Measurements from ENCODE around the gene EDEM3. TPM values are rescaled to one million over a fixed set of nuclear protein-coding genes. Genes with fewer than 3 reads are reported as not detected.

Gene EDEM3
- total and polyA plus RNA-seq, 2 of the 8 experiments (the other 6 are each of a cell fraction or from before 2014, with no cell fraction given), result 1.6 to 14.0 TPM

DNA sequence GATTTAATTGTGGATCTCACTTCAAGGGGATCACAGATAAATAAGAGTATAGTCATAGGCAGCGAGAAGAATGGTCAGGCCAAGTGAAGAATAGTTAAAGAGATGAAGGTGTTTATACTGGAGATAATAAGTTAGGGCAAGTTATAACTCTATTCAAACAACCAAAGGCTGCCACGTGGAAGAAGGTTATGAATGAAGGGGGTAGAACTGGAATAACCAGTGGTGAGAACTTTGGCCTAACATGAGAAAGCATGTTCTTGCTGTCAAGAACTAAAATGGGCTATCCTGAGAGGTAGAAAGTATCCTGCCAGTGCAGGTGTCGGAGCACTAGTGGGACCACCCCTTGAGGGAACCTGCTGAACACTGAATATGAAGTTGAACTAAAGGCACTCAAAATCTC, 49.6 kb upstream of the EDEM3 start:
- H3K27me3 ChIP-seq (replicated peaks in 1 of 4; ENCODE audit: control insufficient read depth in 3 of 4, extremely low read depth in 1 of 4, insufficient read depth in 3 of 4, low read length in 3 of 4), result no peaks in the 10 kb centered on the region
- H2BK120ac ChIP-seq (replicated peaks; ENCODE audit: low read depth, low read length), result no peak overlapping the region
- H2BK5ac ChIP-seq (ENCODE audit: low read depth, low read length), result no peak overlapping the region
- H3K79me2 ChIP-seq (ENCODE audit: control insufficient read depth in 1 of 2, insufficient read depth in 2 of 2, low read length in 2 of 2), result no peaks in the 10 kb centered on the region
- H3K36me3 ChIP-seq (ENCODE audit: control insufficient read depth in 2 of 4, insufficient read depth in 4 of 4, low read length in 3 of 4), result no peaks in the 10 kb centered on the region; a peak in 1 of 8 replicates
- WGBS, 2 experiments (ENCODE audit: extremely low coverage in 1 of 2, insufficient coverage in 1 of 2, insufficient read length in 1 of 2, insufficient replicate concordance in 2 of 2, low coverage in 1 of 2, low lambda C conversion rate in 2 of 2, missing lambda C conversion rate in 1 of 2), result 89% methylated on average over 3 of the region's 3 CpGs; no CpG with 5 or more reads in 1 of the 2 experiments
- no peaks in the 10 kb centered on the region for H3K9me3 ChIP-seq (ENCODE audit: insufficient read depth in 2 of 2, low read depth in 1 of 2, low read length in 1 of 2)
- ChIA-PET CTCF (ENCODE audit: partially characterized antibody) (interaction anchor here (1.5 to 5.4 kb wide), 8 partner anchors 8 to 369 kb away, joined by 5 to 99 read pairs (median 18); no protein-coding TSS in a partner anchor), POLR2A (ENCODE audit: partially characterized antibody) (no interaction called here)
- DNase-seq (ENCODE audit: low read depth in 1 of 2, low spot score in 2 of 2) (no peak), FAIRE-seq (no peak)
- H3K23me2 ChIP-seq (ENCODE audit: low read depth, low read length), result no peaks in the 10 kb centered on the region
- no peak overlapping the region for H3K23ac ChIP-seq (ENCODE audit: insufficient read length)
- no peak overlapping the region for H3K4me2 ChIP-seq (ENCODE audit: insufficient read depth in 1 of 2, low read depth in 2 of 2, low read length in 2 of 2)
- H3K27ac ChIP-seq (ENCODE audit: low read depth, low read length), result no peak overlapping the region
- no peaks in the 10 kb centered on the region for H3K4me1 ChIP-seq (replicated peaks in 1 of 4; ENCODE audit: control insufficient read depth in 3 of 4, insufficient read depth in 4 of 4, low read length in 3 of 4)
- no peak overlapping the region for H3K9ac ChIP-seq (replicated peaks in 1 of 4; ENCODE audit: extremely low read depth in 1 of 4, low read depth in 3 of 4, low read length in 3 of 4)
- H2BK15ac ChIP-seq (ENCODE audit: low read length), result no peak overlapping the region
- no peaks in the 10 kb centered on the region for H4K20me1 ChIP-seq (replicated peaks in 1 of 2; ENCODE audit: control insufficient read depth in 1 of 2, insufficient read depth in 2 of 2, low read length in 2 of 2)
- no peak overlapping the region for H3K14ac ChIP-seq (ENCODE audit: insufficient read length)
- H3K4me3 ChIP-seq (ENCODE audit: extremely low read depth in 1 of 4, insufficient read depth in 2 of 4, low read depth in 3 of 4, low read length in 4 of 4), result no peak overlapping the region
- H2AK5ac ChIP-seq (ENCODE audit: low read depth, low read length), result no peak overlapping the region
- H2AFZ ChIP-seq (ENCODE audit: low read length), result no peak overlapping the region
- no peak overlapping the region for H4K8ac ChIP-seq (ENCODE audit: extremely low read depth, insufficient read depth, low read length)
- H3K4ac ChIP-seq (replicated peaks; ENCODE audit: insufficient read length, low read depth, low read length), result no peak overlapping the region
- no peak overlapping the region for H2BK20ac ChIP-seq (ENCODE audit: low read length)
- H2BK12ac ChIP-seq (ENCODE audit: low read depth, low read length), result no peak overlapping the region
- no peak overlapping the region for H3K56ac ChIP-seq (replicated peaks; ENCODE audit: insufficient read length, low read depth, low read length)
- no peaks in the 10 kb centered on the region for H3K79me1 ChIP-seq (ENCODE audit: low read depth, low read length)
- H4K5ac ChIP-seq (ENCODE audit: insufficient read length, low read depth, low read length), result no peak overlapping the region
- H4K91ac ChIP-seq (replicated peaks; ENCODE audit: insufficient read length, low read length), result no peak overlapping the region
- no peak overlapping the region for H3K18ac ChIP-seq (ENCODE audit: extremely low read depth, low read length)
- no peak for TF ChIP-seq RNF2 (IDR thresholded peaks at IDR 0.05; ENCODE audit: borderline replicate concordance, low read depth, low read length, missing control alignments, poor library complexity, severe bottlenecking)
- no peak for TF ChIP-seq CBX5 (IDR thresholded peaks at IDR 0.05; ENCODE audit: low read depth, low read length)
- no peak for TF ChIP-seq CHD1 (IDR thresholded peaks at IDR 0.05; ENCODE audit: low read depth, low read length)
- no peak for TF ChIP-seq TBP (IDR thresholded peaks at IDR 0.05; ENCODE audit: low read depth, low read length)
- TF ChIP-seq EZH2 (IDR thresholded peaks at IDR 0.05; ENCODE audit: low read depth, low read length, severe bottlenecking), result no peak
- TF ChIP-seq, protein P1, sequence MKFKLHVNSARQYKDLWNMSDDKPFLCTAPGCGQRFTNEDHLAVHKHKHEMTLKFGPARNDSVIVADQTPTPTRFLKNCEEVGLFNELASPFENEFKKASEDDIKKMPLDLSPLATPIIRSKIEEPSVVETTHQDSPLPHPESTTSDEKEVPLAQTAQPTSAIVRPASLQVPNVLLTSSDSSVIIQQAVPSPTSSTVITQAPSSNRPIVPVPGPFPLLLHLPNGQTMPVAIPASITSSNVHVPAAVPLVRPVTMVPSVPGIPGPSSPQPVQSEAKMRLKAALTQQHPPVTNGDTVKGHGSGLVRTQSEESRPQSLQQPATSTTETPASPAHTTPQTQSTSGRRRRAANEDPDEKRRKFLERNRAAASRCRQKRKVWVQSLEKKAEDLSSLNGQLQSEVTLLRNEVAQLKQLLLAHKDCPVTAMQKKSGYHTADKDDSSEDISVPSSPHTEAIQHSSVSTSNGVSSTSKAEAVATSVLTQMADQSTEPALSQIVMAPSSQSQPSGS (IDR thresholded peaks at IDR 0.05; ENCODE audit: low read length), result no peak
- TF ChIP-seq KDM5A (IDR thresholded peaks at IDR 0.05; ENCODE audit: low read length), result no peak
- no peak for TF ChIP-seq RBBP5 (IDR thresholded peaks at IDR 0.05; ENCODE audit: borderline replicate concordance, low read depth, low read length)
- no peak for TF ChIP-seq NRF1 (IDR thresholded peaks at IDR 0.05; ENCODE audit: low read depth, low read length)
- no peak for TF ChIP-seq RFX5 (IDR thresholded peaks at IDR 0.05; ENCODE audit: borderline replicate concordance, low read depth, low read length)
- TF ChIP-seq JUND (IDR thresholded peaks at IDR 0.05; ENCODE audit: low read length), result no peak
- no peak for TF ChIP-seq SIN3A (conservative IDR thresholded peaks at IDR 0.05 in 1 of 2, IDR thresholded peaks at IDR 0.05 in 1 of 2; ENCODE audit: low read depth in 1 of 2, low read length in 2 of 2)

Measured in H1 (cell line).